Ishikawa (cell line): ENCODE measurements around the gene GTPBP1.

ENCODE experiments used
- CEBPB ChIP-seq: IDR thresholded peaks from 2 replicates; pipeline ENCODE4 v1.6.1; 2012
- CREB1 ChIP-seq: IDR thresholded peaks from 2 replicates; pipeline ENCODE4 v1.6.1; 2012; ENCODE audit warnings: low read depth
- EGR1 ChIP-seq: IDR thresholded peaks from 2 replicates; pipeline ENCODE4 v1.6.1; 2012
- EP300 ChIP-seq: IDR thresholded peaks from 2 replicates; pipeline ENCODE4 v1.6.1; 2012; ENCODE audit warnings: borderline replicate concordance
- FOXM1 ChIP-seq: IDR thresholded peaks from 2 replicates; pipeline ENCODE4 v1.6.1; 2012; ENCODE audit warnings: low read depth, borderline replicate concordance
- MAX ChIP-seq: IDR thresholded peaks from 2 replicates; pipeline ENCODE4 v1.6.1; 2012
- NFIC ChIP-seq: IDR thresholded peaks from 2 replicates; pipeline ENCODE4 v1.6.1; 2012
- RAD21 ChIP-seq: IDR thresholded peaks from 2 replicates; pipeline ENCODE4 v1.6.1; 2012; ENCODE audit warnings: low read depth
- TAF1 ChIP-seq: IDR thresholded peaks from 2 replicates; pipeline ENCODE4 v1.6.1; 2012; ENCODE audit warnings: low read depth, mild to moderate bottlenecking
- TCF12 ChIP-seq: IDR thresholded peaks from 2 replicates; pipeline ENCODE4 v1.6.1; 2012; ENCODE audit warnings: low read depth
- TEAD4 ChIP-seq: IDR thresholded peaks from 2 replicates; pipeline ENCODE4 v1.6.1; 2012
- USF1 ChIP-seq: IDR thresholded peaks from 2 replicates; pipeline ENCODE4 v1.6.1; 2012

- TF ChIP-seq TAF1 (no peak), USF1 (no peak), CREB1 (no peak), RAD21 (no peak), EP300 (no peak), TEAD4 (no peak), FOXM1 (no peak), TCF12 (no peak), MAX (no peak), EGR1 (no peak), CEBPB (no peak), NFIC (no peak)
These were observed 26.6 kb downstream of the GTPBP1 start for GRCh38 chr22:38732251-38732815.
